ENCODE measurements around the gene HDAC4.

HDAC4 gene

DNA sequence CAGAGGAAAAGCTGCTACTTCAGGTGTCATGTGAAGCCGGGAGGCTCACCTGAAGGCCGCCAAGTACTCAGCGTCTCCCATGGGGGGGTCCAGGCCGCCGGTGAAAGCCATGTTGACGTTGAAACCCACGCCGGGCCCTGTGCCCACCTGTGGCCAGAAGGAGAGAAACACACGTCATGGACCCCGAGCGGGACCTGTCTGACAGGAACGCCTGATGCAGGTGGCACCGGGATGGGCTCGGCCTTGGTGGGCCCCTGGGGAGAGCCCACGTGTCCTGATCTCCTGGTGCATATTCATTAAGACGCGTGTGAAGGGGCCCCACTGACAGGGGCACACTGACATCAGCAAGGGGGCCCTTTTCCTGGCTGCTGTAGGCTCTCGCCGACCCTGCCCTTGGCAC lies 319.8 kb downstream of the HDAC4 start:
- in situ Hi-C loops (cut with MboI; ENCODE audit: low pct_unique_long_range_greater_than_20kb, low sequenced_read_pairs, unreplicated experiment) = no loop called here
- no peak for DNase-seq (ENCODE audit: low spot score)
- TF ChIP-seq, protein P1, sequence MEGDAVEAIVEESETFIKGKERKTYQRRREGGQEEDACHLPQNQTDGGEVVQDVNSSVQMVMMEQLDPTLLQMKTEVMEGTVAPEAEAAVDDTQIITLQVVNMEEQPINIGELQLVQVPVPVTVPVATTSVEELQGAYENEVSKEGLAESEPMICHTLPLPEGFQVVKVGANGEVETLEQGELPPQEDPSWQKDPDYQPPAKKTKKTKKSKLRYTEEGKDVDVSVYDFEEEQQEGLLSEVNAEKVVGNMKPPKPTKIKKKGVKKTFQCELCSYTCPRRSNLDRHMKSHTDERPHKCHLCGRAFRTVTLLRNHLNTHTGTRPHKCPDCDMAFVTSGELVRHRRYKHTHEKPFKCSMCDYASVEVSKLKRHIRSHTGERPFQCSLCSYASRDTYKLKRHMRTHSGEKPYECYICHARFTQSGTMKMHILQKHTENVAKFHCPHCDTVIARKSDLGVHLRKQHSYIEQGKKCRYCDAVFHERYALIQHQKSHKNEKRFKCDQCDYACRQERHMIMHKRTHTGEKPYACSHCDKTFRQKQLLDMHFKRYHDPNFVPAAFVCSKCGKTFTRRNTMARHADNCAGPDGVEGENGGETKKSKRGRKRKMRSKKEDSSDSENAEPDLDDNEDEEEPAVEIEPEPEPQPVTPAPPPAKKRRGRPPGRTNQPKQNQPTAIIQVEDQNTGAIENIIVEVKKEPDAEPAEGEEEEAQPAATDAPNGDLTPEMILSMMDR (IDR thresholded peaks at IDR 0.05; ENCODE audit: extremely low read depth, insufficient read depth, missing control alignments) = no peak

DNA sequence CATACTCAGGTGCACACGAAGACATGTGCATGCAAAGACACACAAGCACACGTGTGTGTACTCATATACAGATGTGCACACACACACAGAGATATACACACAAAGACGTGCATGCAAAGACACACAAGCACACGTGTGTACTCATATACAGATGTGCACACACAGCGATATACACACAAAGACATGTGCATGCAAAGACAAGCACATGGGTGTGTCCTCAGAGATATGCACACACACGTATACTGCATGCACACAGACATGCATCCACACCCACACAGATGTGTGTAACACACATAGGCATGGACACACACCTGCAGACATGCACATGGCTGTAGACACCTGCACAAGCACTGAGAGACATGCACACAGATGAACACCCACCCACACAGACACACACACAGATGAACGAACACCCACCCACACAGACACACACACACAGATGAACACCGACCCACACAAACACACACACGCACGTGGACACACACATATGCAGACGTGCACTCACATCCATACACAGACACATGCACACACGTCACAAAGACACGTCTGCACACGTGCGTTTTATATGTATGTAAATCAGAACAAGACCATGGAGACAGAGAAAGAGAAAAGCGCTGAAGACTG lies 321.0 kb downstream of the HDAC4 start:
- in situ Hi-C loops (cut with MboI; ENCODE audit: low pct_unique_long_range_greater_than_20kb, low sequenced_read_pairs, unreplicated experiment) = no loop called here
- DNase-seq (ENCODE audit: low spot score) = no peak
- TF ChIP-seq, protein P1 (IDR thresholded peaks at IDR 0.05; ENCODE audit: extremely low read depth, insufficient read depth, missing control alignments) = no peak

DNA sequence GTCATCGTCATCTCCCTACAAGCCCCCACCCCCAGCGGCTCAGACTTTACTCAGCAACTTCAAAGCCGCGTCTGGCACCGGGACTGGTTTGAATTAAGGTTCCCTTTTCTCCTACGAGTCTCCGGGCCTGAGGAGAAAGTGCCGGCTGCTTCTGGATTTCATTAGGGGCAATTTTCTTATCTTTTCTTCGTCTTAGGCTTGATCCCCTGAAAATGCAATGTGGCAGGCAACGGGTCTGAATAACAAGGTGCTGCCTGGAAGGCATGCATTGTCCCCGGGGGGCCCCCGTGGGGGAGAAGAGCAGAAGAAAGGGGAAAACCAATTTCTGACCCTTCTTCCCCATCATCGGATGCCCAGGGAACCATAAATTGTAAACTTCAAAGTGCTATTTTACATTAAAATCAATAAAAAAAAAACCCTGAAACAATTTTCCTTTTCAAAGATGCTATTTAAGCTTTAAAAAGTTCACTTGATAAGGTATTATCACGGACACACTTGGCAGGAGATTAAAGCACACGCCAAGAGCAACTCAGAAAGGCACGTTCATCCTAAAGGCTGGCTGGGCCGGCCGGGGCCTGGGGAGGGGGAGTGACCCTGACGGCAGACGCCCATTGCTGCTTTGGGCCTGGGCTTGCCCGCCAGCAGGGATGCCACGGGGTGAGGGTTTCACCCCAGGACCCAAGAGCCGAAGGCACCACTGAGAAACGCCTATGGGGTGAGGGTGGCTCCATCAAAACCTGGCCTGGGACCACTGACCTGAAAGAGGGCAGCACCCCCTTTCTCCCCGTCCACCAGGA lies 322.5 kb downstream of the HDAC4 start:
- in situ Hi-C loops (cut with MboI; ENCODE audit: low pct_unique_long_range_greater_than_20kb, low sequenced_read_pairs, unreplicated experiment) = no loop called here
- DNase-seq (ENCODE audit: low spot score) = no peak
- TF ChIP-seq, protein P1 (IDR thresholded peaks at IDR 0.05; ENCODE audit: extremely low read depth, insufficient read depth, missing control alignments) = no peak

GRCh38 chr2:239077260-239077659 lies 323.6 kb downstream of the HDAC4 start:
- in situ Hi-C loops (cut with MboI; ENCODE audit: low pct_unique_long_range_greater_than_20kb, low sequenced_read_pairs, unreplicated experiment) = no loop called here
- DNase-seq (ENCODE audit: low spot score) = no peak
- TF ChIP-seq, protein P1 (IDR thresholded peaks at IDR 0.05; ENCODE audit: extremely low read depth, insufficient read depth, missing control alignments) = no peak

DNA sequence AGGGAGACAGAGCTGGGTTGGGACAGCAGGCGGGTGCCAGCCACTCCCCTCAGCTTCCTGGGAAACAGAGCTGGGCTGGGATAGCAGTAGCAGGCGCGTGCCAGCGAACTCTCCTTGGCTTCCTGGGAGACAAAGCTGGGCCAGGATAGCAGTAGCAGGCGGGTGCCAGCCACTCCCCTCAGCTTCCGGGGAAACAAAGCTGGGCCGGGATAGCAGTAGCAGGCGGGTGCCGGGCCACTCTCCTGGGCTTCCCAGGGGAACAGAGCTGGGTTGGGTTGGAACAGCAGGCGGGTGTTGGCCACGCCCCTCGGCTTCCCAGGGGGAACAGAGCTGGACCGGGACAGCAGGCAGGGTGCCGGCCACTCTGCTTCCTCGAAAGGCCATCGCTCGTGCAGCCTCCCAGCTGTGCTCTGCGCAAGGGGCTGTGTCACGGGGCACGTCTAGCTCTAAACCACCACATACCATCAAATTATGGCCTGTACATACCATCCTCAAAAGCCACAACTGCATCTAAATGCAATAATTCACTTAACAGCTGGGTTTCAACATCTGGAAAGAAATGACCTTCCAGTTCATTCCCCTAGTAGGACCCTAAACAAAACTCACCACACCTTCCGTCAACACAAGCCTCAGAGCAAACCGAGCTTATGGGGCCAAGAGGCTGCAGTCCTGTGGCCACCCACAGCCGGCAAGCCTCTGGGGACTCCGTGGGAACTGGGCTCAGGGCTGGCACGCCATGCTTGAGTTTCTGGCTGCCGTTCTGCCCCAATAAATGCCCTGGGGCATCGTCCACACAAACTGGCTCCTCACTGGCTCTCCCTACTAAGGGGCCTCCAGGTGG lies 324.7 kb downstream of the HDAC4 start:
- TF ChIP-seq, protein P1 (IDR thresholded peaks at IDR 0.05; ENCODE audit: extremely low read depth, insufficient read depth, missing control alignments) = no peak
- no peak for DNase-seq (ENCODE audit: low spot score)
- in situ Hi-C loops (cut with MboI; ENCODE audit: low pct_unique_long_range_greater_than_20kb, low sequenced_read_pairs, unreplicated experiment) = no loop called here

- in situ Hi-C loops (cut with MboI; ENCODE audit: low pct_unique_long_range_greater_than_20kb, low sequenced_read_pairs, unreplicated experiment) = no loop called here
- no peak for DNase-seq (ENCODE audit: low spot score)
- TF ChIP-seq, protein P1 (IDR thresholded peaks at IDR 0.05; ENCODE audit: extremely low read depth, insufficient read depth, missing control alignments) = no peak
These were observed 326.9 kb downstream of the HDAC4 start for GRCh38 chr2:239073745-239074530.

Data from GM13977 (cell line).